H1 (cell line): Measurements from ENCODE around the gene PSPH. TPM values are rescaled to one million over a fixed set of nuclear protein-coding genes. Genes with fewer than 3 reads are reported as not detected.

Source experiments
- CTCF ChIA-PET: fragments of 300-600 bp; sonication (Branson Sonifier 250); formaldehyde crosslinking; loops from one replicate; lab custom pipeline; 2021; ENCODE audit not compliant: partially characterized antibody; lab: Charles Lee
- POLR2A ChIA-PET: fragments of 300-600 bp; sonication (Branson Sonifier 250); formaldehyde crosslinking; loops from one replicate; lab custom pipeline; 2021; ENCODE audit warnings: inconsistent platforms; ENCODE audit not compliant: partially characterized antibody; lab: Charles Lee
- DNase-seq, 2 experiments: peaks; one replicate each; pipeline versions ENCODE4 v3.0.0 to v3.0.0-alpha.2; 2010 to 2022; ENCODE audit warnings: low spot score in 2 of 2, low read depth in 1 of 2, mixed read lengths in 1 of 2
- FAIRE-seq: peaks from 2 replicates; lab custom pipeline; 2011; peaks lifted over from hg19 to GRCh38; lab: Jason Lieb, UNC
- H2AFZ ChIP-seq: 2 replicates; pipeline ENCODE4 v1.8.1; 2012; ENCODE audit warnings: low read length, inconsistent platforms
- H2AK5ac ChIP-seq: 2 replicates; pipeline ENCODE4 v1.6.1; 2013; ENCODE audit warnings: low read depth, low read length
- H2BK120ac ChIP-seq: replicated peaks from 2 replicates; pipeline ENCODE3; 2013; ENCODE audit warnings: low read depth, low read length, inconsistent platforms
- H2BK12ac ChIP-seq: 2 replicates; pipeline ENCODE4 v1.6.1; 2013; ENCODE audit warnings: low read depth, low read length
- H2BK15ac ChIP-seq: 2 replicates; pipeline ENCODE4 v1.6.1; 2013; ENCODE audit warnings: low read length
- H2BK20ac ChIP-seq: 2 replicates; pipeline ENCODE4 v1.6.1; 2013; ENCODE audit warnings: low read length
- H2BK5ac ChIP-seq: 2 replicates; pipeline ENCODE4 v1.6.1; 2013; ENCODE audit warnings: low read depth, low read length
- H3K14ac ChIP-seq: 2 replicates; pipeline ENCODE4 v1.6.1; 2013; ENCODE audit warnings: inconsistent platforms; ENCODE audit not compliant: insufficient read length
- H3K18ac ChIP-seq: 2 replicates; pipeline ENCODE4 v1.6.1; 2013; ENCODE audit warnings: low read length; ENCODE audit errors: extremely low read depth
- H3K23ac ChIP-seq: 2 replicates; pipeline ENCODE4 v1.6.1; 2013; ENCODE audit warnings: inconsistent platforms; ENCODE audit not compliant: insufficient read length
- H3K23me2 ChIP-seq: 2 replicates; pipeline ENCODE4 v1.6.1; 2013; ENCODE audit warnings: low read depth, low read length
- H3K27ac ChIP-seq: 2 replicates; pipeline ENCODE4 v1.6.1; 2011; ENCODE audit warnings: low read depth, low read length, inconsistent platforms
- H3K27me3 ChIP-seq, 4 experiments: replicated peaks in 1 of 4; 1 replicate in 1 of 4; 2 replicates in 3 of 4; pipeline versions ENCODE4 v1.6.1 to v1.8.1; 2011 to 2013; ENCODE audit warnings: low read length in 3 of 4, mild to moderate bottlenecking in 3 of 4, inconsistent platforms in 2 of 4, mixed read lengths in 2 of 4, moderate library complexity in 1 of 4; ENCODE audit not compliant: control insufficient read depth in 3 of 4, insufficient read depth in 3 of 4; ENCODE audit errors: extremely low read depth in 1 of 4
- H3K36me3 ChIP-seq, 4 experiments: 2 replicates each; pipeline versions ENCODE4 v1.6.1 to v1.8.1; 2011 to 2013; ENCODE audit warnings: mild to moderate bottlenecking in 4 of 4, low read length in 3 of 4, moderate library complexity in 2 of 4, control low read depth in 1 of 4, inconsistent platforms in 1 of 4; ENCODE audit not compliant: insufficient read depth in 4 of 4, control insufficient read depth in 2 of 4
- H3K4ac ChIP-seq: replicated peaks from 2 replicates; pipeline ENCODE3; 2013; ENCODE audit warnings: low read length, low read depth, mixed read lengths, inconsistent platforms; ENCODE audit not compliant: insufficient read length
- H3K4me1 ChIP-seq, 4 experiments: replicated peaks in 1 of 4; 1 replicate in 1 of 4; 2 replicates in 3 of 4; pipeline versions ENCODE4 v1.6.1 to v1.8.1; 2011 to 2013; ENCODE audit warnings: low read length in 3 of 4, inconsistent platforms in 2 of 4, mixed read lengths in 1 of 4; ENCODE audit not compliant: insufficient read depth in 4 of 4, control insufficient read depth in 3 of 4
- H3K4me2 ChIP-seq, 2 experiments: 2 replicates each; pipeline versions ENCODE4 v1.6.1 to v1.8.1; 2011 to 2013; ENCODE audit warnings: low read depth in 2 of 2, low read length in 2 of 2, control low read depth in 1 of 2, inconsistent platforms in 1 of 2, mild to moderate bottlenecking in 1 of 2; ENCODE audit not compliant: insufficient read depth in 1 of 2
- H3K4me3 ChIP-seq, 4 experiments: fragments of 200-600, 300-600 bp in 1 of 4; sonication (generic), shearing (Covaris generic), sonication (Bioruptor Twin) in 1 of 4; 2 replicates each; pipeline versions ENCODE4 v1.5.1 to v1.8.1; 2011 to 2016; ENCODE audit warnings: low read length in 4 of 4, low read depth in 3 of 4, control low read depth in 2 of 4, inconsistent platforms in 2 of 4, mild to moderate bottlenecking in 2 of 4, mixed read lengths in 1 of 4, moderate library complexity in 1 of 4; ENCODE audit not compliant: insufficient read depth in 2 of 4; ENCODE audit errors: extremely low read depth in 1 of 4
- H3K56ac ChIP-seq: replicated peaks from 2 replicates; pipeline ENCODE3; 2013; ENCODE audit warnings: low read depth, mild to moderate bottlenecking, mixed read lengths, low read length, inconsistent platforms; ENCODE audit not compliant: insufficient read length
- H3K79me1 ChIP-seq: 2 replicates; pipeline ENCODE4 v1.6.1; 2013; ENCODE audit warnings: low read depth, low read length, control low read depth
- H3K79me2 ChIP-seq, 2 experiments: 2 replicates each; pipeline versions ENCODE4 v1.6.1 to v1.8.1; 2012 to 2013; ENCODE audit warnings: low read length in 2 of 2, mild to moderate bottlenecking in 2 of 2, inconsistent platforms in 1 of 2; ENCODE audit not compliant: insufficient read depth in 2 of 2, control insufficient read depth in 1 of 2
- H3K9ac ChIP-seq, 4 experiments: replicated peaks in 1 of 4; 1 replicate in 1 of 4; 2 replicates in 3 of 4; pipeline versions ENCODE4 v1.6.1 to v1.8.1; 2011 to 2013; ENCODE audit warnings: low read depth in 3 of 4, low read length in 3 of 4, control low read depth in 2 of 4, mild to moderate bottlenecking in 2 of 4, moderate library complexity in 2 of 4, inconsistent platforms in 1 of 4; ENCODE audit errors: extremely low read depth in 1 of 4
- H3K9me3 ChIP-seq, 2 experiments: 2 replicates each; pipeline versions ENCODE4 v1.6.1 to v1.8.1; 2012 to 2013; ENCODE audit warnings: mild to moderate bottlenecking in 2 of 2, moderate library complexity in 2 of 2, control low read depth in 1 of 2, inconsistent platforms in 1 of 2, low read depth in 1 of 2, low read length in 1 of 2, mixed read lengths in 1 of 2; ENCODE audit not compliant: insufficient read depth in 2 of 2
- H4K20me1 ChIP-seq, 2 experiments: replicated peaks in 1 of 2; 2 replicates each; pipeline versions ENCODE3 to v1.8.1; 2011 to 2013; ENCODE audit warnings: inconsistent platforms in 2 of 2, low read length in 2 of 2, mild to moderate bottlenecking in 1 of 2; ENCODE audit not compliant: insufficient read depth in 2 of 2, control insufficient read depth in 1 of 2
- H4K5ac ChIP-seq: 2 replicates; pipeline ENCODE4 v1.6.1; 2013; ENCODE audit warnings: low read length, low read depth, mixed read lengths, inconsistent platforms; ENCODE audit not compliant: insufficient read length
- H4K8ac ChIP-seq: 2 replicates; pipeline ENCODE4 v1.8.0; 2013; ENCODE audit warnings: mild to moderate bottlenecking, moderate library complexity, low read length, inconsistent platforms; ENCODE audit not compliant: insufficient read depth; ENCODE audit errors: extremely low read depth
- H4K91ac ChIP-seq: replicated peaks from 2 replicates; pipeline ENCODE3; 2013; ENCODE audit warnings: low read length, mixed read lengths, inconsistent platforms; ENCODE audit not compliant: insufficient read length
- FOSL1 ChIP-seq: IDR thresholded peaks from 2 replicates; pipeline ENCODE4 v1.6.1; 2011; ENCODE audit warnings: mild to moderate bottlenecking, low read depth, low read length, moderate library complexity; ENCODE audit not compliant: insufficient read depth
- HDAC6 ChIP-seq: IDR thresholded peaks from one replicate; pipeline ENCODE4 v1.7.1; 2012; ENCODE audit warnings: low read depth, mild to moderate bottlenecking, inconsistent platforms, low read length, moderate library complexity
- RAD21 ChIP-seq, 2 experiments: IDR thresholded peaks in 1 of 2; conservative IDR thresholded peaks in 1 of 2; 2 replicates each; pipeline ENCODE4 v1.6.1; 2011; ENCODE audit warnings: low read depth in 2 of 2, low read length in 2 of 2, improper control_type of control experiment in 1 of 2, inconsistent platforms in 1 of 2, mild to moderate bottlenecking in 1 of 2, moderate library complexity in 1 of 2
- SAP30 ChIP-seq: fragments of 300-600 bp; sonication (generic); IDR thresholded peaks from 2 replicates; pipeline ENCODE4 v1.7.1; 2012; ENCODE audit warnings: low read length, moderate library complexity, mild to moderate bottlenecking, inconsistent platforms; ENCODE audit not compliant: insufficient read depth, insufficient replicate concordance
- SP4 ChIP-seq: IDR thresholded peaks from 2 replicates; pipeline ENCODE4 v1.6.1; 2012; ENCODE audit warnings: low read length, inconsistent platforms
- SUZ12 ChIP-seq: fragments of 200-600 bp; sonication (generic); IDR thresholded peaks from 2 replicates; pipeline ENCODE4 v1.6.1; 2012; ENCODE audit warnings: mild to moderate bottlenecking, inconsistent platforms, low read length, moderate library complexity, mixed read lengths
- TAF7 ChIP-seq: optimal IDR thresholded peaks from 2 replicates; pipeline ENCODE3; 2011; ENCODE audit warnings: low read depth, mild to moderate bottlenecking, inconsistent platforms, low read length, moderate library complexity, borderline replicate concordance
- YY1 ChIP-seq: IDR thresholded peaks from 2 replicates; pipeline ENCODE4 v1.6.1; 2011; ENCODE audit warnings: low read depth, mild to moderate bottlenecking, low read length
- WGBS, 2 experiments: shearing (Covaris generic) in 1 of 2; methylation state at CpG; one replicate each; pipeline versions ENCODE4 v1.1.6 to v1.1.7; 2013 to 2015; ENCODE audit warnings: low lambda C conversion rate in 2 of 2, mixed read lengths in 2 of 2, inconsistent platforms in 1 of 2, low coverage in 1 of 2, missing lambda C conversion rate in 1 of 2; ENCODE audit not compliant: insufficient replicate concordance in 2 of 2, insufficient coverage in 1 of 2, insufficient read length in 1 of 2; ENCODE audit errors: extremely low coverage in 1 of 2, missing lambda C conversion rate in 1 of 2; 5-methylcytosine and 5-hydroxymethylcytosine counted together
- polyA plus RNA-seq, 7 experiments: library from polyadenylated mRNA; depleted of rRNA in 3 of 7; stranded (reverse) in 5 of 7; unstranded in 2 of 7; fragments of >200 nt in 5 of 7; fragments of 200-250 nt in 2 of 7; gene quantifications; 1 replicate in 5 of 7; 2 replicates in 1 of 7; 4 replicates in 1 of 7; pipeline versions ENCODE4 v1.2.1 to v1.2.3, GENCODE V29; 2011 to 2013; ENCODE audit warnings: missing spikeins in 2 of 7, mixed read lengths in 2 of 7
- total RNA-seq: library from RNA; stranded (reverse); fragmentation: NEBNext Ultra II Directional; extraction: Animal tissue kit (Norgen Biotek cat#: 25700); gene quantifications from 2 replicates; pipeline ENCODE4 v1.2.1, GENCODE V29; 2021
- TF ChIP-seq, protein P1 (sequence below): IDR thresholded peaks from 2 replicates; pipeline ENCODE4 v1.6.1; 2011; ENCODE audit warnings: low read length, improper control_type of control experiment

PSPH gene
- total and polyA plus RNA-seq, 2 of the 8 experiments (the other 6 are each of a cell fraction or from before 2014, with no cell fraction given), result 31.0 to 64.8 TPM

- Histone ChIP-seq H2BK5ac (no peak overlapping the region), H2BK120ac (no peak overlapping the region), H3K9ac (no peak overlapping the region), H2BK20ac (no peak overlapping the region), H3K4me3 (peak overlapping the region in 1 of 4 experiments; percentile 34; a peak in 1 of 8 replicates), H2AK5ac (no peak overlapping the region), H2BK15ac (no peak overlapping the region), H3K4me2 (peak overlapping the region; percentile 18 to 77; a peak in 3 of 4 replicates), H3K14ac (no peak overlapping the region), H3K27me3 (peaks cover 1 to 13% (median 7%) of the 10 kb centered on the region in 4 experiments; a peak in 5 of 7 replicates), H3K4me1 (no peaks in the 10 kb centered on the region), H3K4ac (no peak overlapping the region), H3K18ac (no peak overlapping the region), H3K56ac (no peak overlapping the region), H3K23me2 (no peaks in the 10 kb centered on the region), H3K9me3 (no peaks in the 10 kb centered on the region), H4K20me1 (peaks cover 0 to 2% of the 10 kb centered on the region in 2 experiments), H3K27ac (no peak overlapping the region), H3K23ac (no peak overlapping the region), H3K36me3 (no peaks in the 10 kb centered on the region), H2AFZ (no peak overlapping the region), H4K8ac (no peak overlapping the region), H4K91ac (no peak overlapping the region), H3K79me1 (peaks cover 5% of the 10 kb centered on the region), H3K79me2 (peaks cover 3 to 14% of the 10 kb centered on the region in 2 experiments; a peak in 3 of 4 replicates), H4K5ac (no peak overlapping the region), H2BK12ac (no peak overlapping the region)
- WGBS, 2 experiments, result 74% methylated on average over 15 of the region's 15 CpGs; no CpG with 5 or more reads in 1 of the 2 experiments
- POLR2A ChIA-PET, result interaction anchor here (0.6 to 2.3 kb wide), 12 partner anchors 8 to 643 kb away, joined by 3 to 23 read pairs (median 3); partner anchors contain the start of genes CCT6A and PSPH
- no peak for DNase-seq
- FAIRE-seq, result no peak
- TF ChIP-seq FOSL1, result no peak
- no peak for TF ChIP-seq SAP30
- no peak for TF ChIP-seq YY1
- no peak for TF ChIP-seq SUZ12
- no peak for TF ChIP-seq HDAC6
- TF ChIP-seq RAD21 (IDR thresholded peaks at IDR 0.05 in 1 of 2, conservative IDR thresholded peaks at IDR 0.05 in 1 of 2; ENCODE audit: low read depth in 2 of 2, low read length in 2 of 2), result no peak
- TF ChIP-seq, protein P1, sequence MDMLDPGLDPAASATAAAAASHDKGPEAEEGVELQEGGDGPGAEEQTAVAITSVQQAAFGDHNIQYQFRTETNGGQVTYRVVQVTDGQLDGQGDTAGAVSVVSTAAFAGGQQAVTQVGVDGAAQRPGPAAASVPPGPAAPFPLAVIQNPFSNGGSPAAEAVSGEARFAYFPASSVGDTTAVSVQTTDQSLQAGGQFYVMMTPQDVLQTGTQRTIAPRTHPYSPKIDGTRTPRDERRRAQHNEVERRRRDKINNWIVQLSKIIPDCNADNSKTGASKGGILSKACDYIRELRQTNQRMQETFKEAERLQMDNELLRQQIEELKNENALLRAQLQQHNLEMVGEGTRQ, result no peak
- TF ChIP-seq SP4, result no peak
- TF ChIP-seq TAF7, result no peak
- CTCF ChIA-PET, result interaction anchor here (0.5 to 2.6 kb wide), 18 partner anchors 9 to 1591 kb away, joined by 3 to 13 read pairs (median 4); partner anchors contain the start of genes CCT6A, MRPS17 and PSPH
Observed at GRCh38 chr7:55963584-55964168, 87.6 kb downstream of the PSPH start.
